ENCODE measurements around the gene C1orf232.

The C1orf232 gene

GRCh38 chr1:26177182-26177684 is 8.5 kb upstream of the C1orf232 start, which contains the start of gene CNKSR1:
Gene CNKSR1, plus strand, starts transcription at chr1:26177491. Its CDS starts 57 bp downstream, at chr1:26177548.
- H3K4me3 ChIP-seq (ENCODE audit: low read depth, low read length), result no peak within 1 kb of the TSS
- H3K4me1 ChIP-seq (ENCODE audit: control insufficient read depth, insufficient read depth, low read length), result no peaks in the 10 kb centered on the region
- no peaks in the 10 kb centered on the region for H3K9me3 ChIP-seq (ENCODE audit: control insufficient read depth, insufficient read depth, low read depth, low read length)
- no peaks in the 10 kb centered on the region for H3K36me3 ChIP-seq (ENCODE audit: control insufficient read depth in 2 of 2, insufficient read depth in 1 of 2, low read length in 2 of 2)
- no peak within 1 kb of the TSS for H3K27ac ChIP-seq (ENCODE audit: extremely low read depth, low read depth, low read length)
- ChIA-PET CTCF (no interaction called here), POLR2A (no interaction called here)
- TF ChIP-seq KLF1 (tag by site-specific recombination; IDR thresholded peaks at IDR 0.05), result peak; percentile 71
- TF ChIP-seq ZNF426 (tag by site-specific recombination; IDR thresholded peaks at IDR 0.05), result no peak
- no peak for TF ChIP-seq TCF7L2 (IDR thresholded peaks at IDR 0.05; ENCODE audit: borderline replicate concordance, low read depth, low read length)
- TF ChIP-seq ZXDB (tag by site-specific recombination; IDR thresholded peaks at IDR 0.05), result no peak
- no peak for TF ChIP-seq ZNF596 (tag by site-specific recombination; IDR thresholded peaks at IDR 0.05)
- no peak for TF ChIP-seq ZNF76 (tag by site-specific recombination; IDR thresholded peaks at IDR 0.05; ENCODE audit: borderline replicate concordance, low read depth)

- Histone ChIP-seq H3K4me1 (ENCODE audit: control insufficient read depth, insufficient read depth, low read length) (no peaks in the 10 kb centered on the region), H3K4me3 (ENCODE audit: low read depth, low read length) (no peak overlapping the region), H3K27ac (ENCODE audit: extremely low read depth, low read depth, low read length) (no peak overlapping the region), H3K9me3 (ENCODE audit: control insufficient read depth, insufficient read depth, low read depth, low read length) (no peaks in the 10 kb centered on the region), H3K36me3 (ENCODE audit: control insufficient read depth in 2 of 2, insufficient read depth in 1 of 2, low read length in 2 of 2) (peaks cover 0 to 10% of the 10 kb centered on the region in 2 experiments; a peak in 1 of 3 replicates)
- ChIA-PET POLR2A (interaction anchor here (0.6 kb wide), 1 partner anchor 173 kb away, joined by 6 read pairs; no protein-coding TSS in a partner anchor), CTCF (no interaction called here)
- no peak for TF ChIP-seq ZNF341 (tag by site-specific recombination; IDR thresholded peaks at IDR 0.05; ENCODE audit: low read depth)
- TF ChIP-seq PRDM10 (tag by site-specific recombination; IDR thresholded peaks at IDR 0.05), result no peak
- no peak for TF ChIP-seq SETDB1 (IDR thresholded peaks at IDR 0.05; ENCODE audit: insufficient read length, low read length)
- TF ChIP-seq ZNF416 (tag by site-specific recombination; IDR thresholded peaks at IDR 0.05), result no peak
- TF ChIP-seq ZNF624 (tag by site-specific recombination; IDR thresholded peaks at IDR 0.05), result no peak
- no peak for TF ChIP-seq SALL2 (tag by site-specific recombination; IDR thresholded peaks at IDR 0.05; ENCODE audit: borderline replicate concordance)
- no peak for TF ChIP-seq AEBP2 (tag by site-specific recombination; IDR thresholded peaks at IDR 0.05; ENCODE audit: borderline replicate concordance)
- TF ChIP-seq ZSCAN16 (tag by site-specific recombination; IDR thresholded peaks at IDR 0.05), result no peak
- no peak for TF ChIP-seq ZNF514 (tag by site-specific recombination; IDR thresholded peaks at IDR 0.05)
- no peak for TF ChIP-seq ZNF580 (tag by site-specific recombination; IDR thresholded peaks at IDR 0.05)
- no peak for TF ChIP-seq ZNF112 (tag by site-specific recombination; IDR thresholded peaks at IDR 0.05)
- no peak for TF ChIP-seq ZNF645 (tag by site-specific recombination; IDR thresholded peaks at IDR 0.05)
- no peak for TF ChIP-seq ZNF292 (tag by site-specific recombination; IDR thresholded peaks at IDR 0.05; ENCODE audit: borderline replicate concordance, low read depth)
- TF ChIP-seq BCL6B (tag by site-specific recombination; IDR thresholded peaks at IDR 0.05), result no peak
- TF ChIP-seq WT1 (tag by site-specific recombination; IDR thresholded peaks at IDR 0.05), result no peak
- TF ChIP-seq BCL11A (tag by site-specific recombination; IDR thresholded peaks at IDR 0.05; ENCODE audit: low read depth), result no peak
Measured at GRCh38 chr1:26175346-26175745, 6.6 kb upstream of the C1orf232 start.

Data from HEK293 (cell line).